ENCODE measurements around the gene TMEM200C.
A peak's percentile ranks its signal among the peaks of the same experiment; 100 is the strongest.
"Not testable (repeated sequence)": the region's sequence is repeated elsewhere in the genome, so short reads cannot be mapped to it uniquely, and the experiment has no call there.

Gene TMEM200C

DNA sequence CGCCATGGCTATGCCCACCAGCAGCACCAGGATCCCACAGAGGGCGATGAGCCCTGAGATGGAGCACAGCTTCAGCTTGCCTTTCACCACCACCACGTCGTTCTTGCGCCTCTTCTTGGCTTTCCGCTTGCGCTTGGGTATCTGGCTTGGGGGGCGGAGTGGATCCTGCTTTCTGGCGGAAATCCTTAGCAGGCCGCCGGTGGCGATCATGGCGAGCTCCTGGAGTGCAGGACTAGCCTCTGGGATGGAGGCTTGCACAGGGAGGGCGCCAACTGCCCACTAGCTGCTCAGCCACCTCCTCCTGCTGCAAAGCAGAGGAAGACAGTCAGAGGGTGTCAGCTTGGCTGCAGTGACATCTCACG lies 3.5 kb downstream of the TMEM200C start:
- no peak for DNase-seq (ENCODE audit: low spot score)

DNA sequence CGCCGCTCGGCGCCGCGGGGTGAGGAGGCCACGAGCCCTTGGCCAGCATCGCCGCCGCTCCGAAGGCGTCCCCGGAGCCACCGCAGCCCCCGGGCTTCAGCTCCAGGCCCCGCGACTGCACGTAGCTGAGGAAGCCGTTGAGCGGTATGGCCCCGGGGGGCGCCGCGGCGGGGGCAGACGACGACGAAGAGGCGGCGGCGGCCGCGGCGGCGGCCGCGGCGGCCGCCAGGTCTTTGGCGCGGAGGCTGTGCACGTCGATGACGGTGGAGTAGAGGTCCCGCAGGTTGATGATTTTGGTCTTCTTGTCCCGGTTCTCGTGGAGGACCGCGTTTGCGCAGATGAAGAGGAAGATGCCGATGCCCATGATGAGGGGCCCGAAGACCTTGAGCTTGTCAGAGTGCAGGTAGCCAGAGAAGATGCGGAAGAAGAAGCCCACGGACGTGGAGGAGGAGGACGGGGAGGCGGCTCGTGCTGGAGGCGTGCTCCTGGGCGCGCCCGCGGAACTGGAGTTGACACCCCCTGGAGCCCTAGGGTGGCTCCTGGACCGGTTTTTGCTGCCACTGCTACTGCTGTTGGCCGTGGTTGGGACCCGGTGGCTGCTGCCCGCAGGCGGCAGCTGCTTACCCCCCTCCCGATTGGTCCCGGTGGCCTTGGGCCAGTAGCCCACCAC lies 4.0 kb downstream of the TMEM200C start:
- DNase-seq (ENCODE audit: low spot score), result no peak

DNA sequence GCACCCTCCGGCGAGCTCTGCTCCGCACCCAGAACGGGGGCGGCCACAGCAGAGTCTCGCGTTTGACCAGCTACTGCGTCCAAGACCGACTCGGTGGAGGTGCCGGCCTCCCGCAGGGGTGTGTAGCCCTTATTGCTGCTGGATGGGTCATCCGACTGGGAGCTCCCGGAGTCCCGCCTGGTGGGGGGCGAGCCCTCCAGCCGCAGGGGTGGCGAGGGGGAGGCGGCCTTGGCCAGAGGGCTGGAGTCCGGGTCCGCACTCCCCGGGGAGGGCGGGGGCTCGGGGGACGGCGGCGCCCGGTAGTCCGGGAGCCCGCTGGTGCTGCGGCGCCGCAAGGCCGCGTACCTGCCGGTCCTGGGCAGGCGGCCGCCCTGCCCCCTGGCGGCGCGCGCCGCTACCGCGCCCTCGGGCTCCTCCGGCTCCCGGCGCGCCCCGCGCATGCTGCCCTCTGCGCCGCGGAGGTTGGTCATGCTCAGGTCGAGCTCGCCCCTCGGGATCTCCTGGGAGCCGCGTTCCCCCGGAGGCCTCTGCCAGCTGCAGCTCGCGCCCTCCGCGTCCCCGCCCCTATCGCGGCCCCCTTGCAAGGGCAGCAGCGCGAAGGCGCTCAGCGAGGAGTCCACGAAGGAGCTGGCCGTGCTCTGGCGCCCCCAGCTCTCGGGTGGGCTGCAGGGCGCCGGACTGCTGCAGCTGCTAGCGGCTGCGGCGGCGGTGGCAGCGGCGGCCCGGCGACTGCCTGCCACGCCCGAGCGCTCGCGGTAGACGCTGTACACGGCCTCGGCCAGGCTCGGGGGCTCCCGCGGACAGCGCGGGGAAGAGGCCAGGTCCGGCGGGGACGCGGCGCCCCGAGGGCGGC lies 4.8 kb downstream of the TMEM200C start:
- DNase-seq (ENCODE audit: low spot score), result no peak

DNA sequence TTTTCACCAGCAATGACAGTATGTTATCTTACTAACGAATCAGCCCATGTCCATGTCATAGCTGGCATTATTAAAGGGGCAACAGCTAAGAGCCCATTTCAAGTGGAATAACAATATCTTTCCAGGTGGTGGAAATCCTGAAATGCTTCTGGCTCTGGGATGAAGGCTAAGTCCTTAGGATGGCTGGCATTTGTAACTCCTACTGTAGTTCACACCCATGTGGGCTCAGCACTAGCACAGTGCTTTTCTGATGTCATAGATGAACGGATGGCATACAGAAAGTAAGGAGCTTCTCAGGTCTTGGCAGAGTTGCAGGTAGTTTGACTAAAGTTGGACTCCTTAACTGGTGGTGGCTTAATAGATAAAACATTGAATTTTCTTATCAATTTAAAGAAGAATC lies 10.0 kb downstream of the TMEM200C start:
- DNase-seq (ENCODE audit: low spot score), result no peak

DNA sequence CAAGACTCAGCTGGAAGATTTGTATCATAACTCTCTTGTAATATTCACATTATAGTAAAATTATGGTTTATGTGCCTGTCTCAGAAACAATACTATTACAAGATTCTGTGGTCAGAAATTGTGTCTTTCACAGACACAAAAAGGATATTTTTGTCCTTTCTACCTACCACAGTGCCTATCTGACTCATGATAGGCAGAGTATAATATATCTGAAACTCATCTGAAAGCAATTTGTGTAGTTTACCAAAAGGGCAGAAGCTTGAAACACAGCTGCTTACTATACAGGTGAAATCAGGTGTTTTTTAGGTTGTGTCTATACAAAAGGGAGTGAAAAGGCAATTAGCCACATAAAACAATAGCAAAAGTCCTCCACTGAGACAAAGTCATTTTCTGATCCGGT lies 10.9 kb downstream of the TMEM200C start:
- no peak for DNase-seq (ENCODE audit: low spot score)

DNA sequence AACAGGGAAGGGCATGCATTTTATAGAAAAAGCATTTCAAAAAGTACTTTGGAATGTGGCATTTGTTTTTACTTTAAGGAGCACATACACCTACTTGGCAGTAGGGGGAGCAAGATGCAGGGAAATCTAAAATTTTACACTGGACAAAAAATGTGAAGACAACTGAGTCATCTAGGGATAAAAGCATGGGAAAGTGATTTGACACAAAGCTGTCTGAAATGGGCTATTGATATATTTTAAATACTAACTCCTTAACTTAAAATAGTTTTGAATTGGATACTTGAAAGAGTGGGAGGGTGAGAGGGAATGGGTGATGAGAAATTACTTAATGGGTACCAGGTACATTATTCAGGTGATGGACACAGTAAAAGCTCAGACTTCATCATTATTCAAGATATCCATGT lies 15.8 kb downstream of the TMEM200C start:
- DNase-seq (ENCODE audit: low spot score), result peak; percentile 71

DNA sequence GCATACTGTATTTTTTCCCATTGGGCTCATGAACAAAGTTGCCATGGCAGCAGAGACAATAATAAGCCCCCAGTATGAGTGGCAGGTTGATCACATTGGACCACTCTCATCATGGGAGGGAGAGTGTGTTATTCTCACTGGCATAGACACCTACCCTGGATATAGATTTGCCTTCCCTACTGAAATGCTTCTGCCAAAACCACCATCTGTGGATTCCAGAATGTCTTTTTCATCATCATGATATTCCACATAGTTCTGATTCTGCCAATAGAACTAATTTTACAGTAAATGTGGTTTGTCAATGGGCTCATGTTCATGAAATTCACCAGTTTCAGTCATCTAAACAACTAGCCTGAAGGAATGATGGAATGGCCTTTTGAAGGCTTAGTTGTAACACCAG lies 18.4 kb downstream of the TMEM200C start:
- no peak for DNase-seq (ENCODE audit: low spot score)

DNA sequence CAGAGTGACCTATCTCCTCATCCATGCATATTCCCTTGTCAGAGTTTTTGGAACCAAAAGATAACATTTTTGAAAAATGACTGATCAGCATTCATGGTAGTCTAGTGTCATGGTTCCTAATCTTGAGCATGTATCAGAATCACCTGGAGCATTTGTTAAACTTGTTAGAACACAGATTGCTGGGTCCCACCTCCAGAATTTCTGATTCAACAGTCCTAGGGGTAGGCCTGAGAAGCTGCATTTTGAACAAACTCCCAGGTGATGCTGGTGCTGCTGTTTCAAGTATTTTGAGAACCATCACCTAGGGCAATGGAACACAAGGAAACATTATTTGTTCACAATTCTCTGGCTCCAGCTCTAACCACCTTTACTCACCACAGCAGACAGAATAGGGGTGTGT lies 21.0 kb downstream of the TMEM200C start:
- DNase-seq (ENCODE audit: low spot score), result no peak

DNA sequence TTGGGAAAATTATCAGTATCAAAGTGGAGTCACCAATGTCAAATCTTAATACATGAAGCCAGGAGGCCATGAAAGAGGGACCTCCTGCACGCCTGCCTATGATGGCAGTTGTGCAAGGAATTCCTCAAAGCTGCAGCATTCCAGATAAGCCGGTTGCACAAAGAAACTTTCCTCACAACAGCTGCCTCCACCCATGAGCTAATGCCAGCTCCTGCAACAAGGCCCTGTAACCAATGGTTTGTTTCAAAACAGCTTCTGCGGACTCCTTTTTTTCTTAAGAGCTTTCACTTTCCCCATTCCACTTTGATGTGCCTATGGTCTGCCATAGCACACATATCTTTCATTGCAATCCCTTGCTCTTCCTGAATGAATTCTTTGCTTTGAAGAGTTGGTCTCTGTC lies 22.4 kb downstream of the TMEM200C start:
- DNase-seq (ENCODE audit: low spot score), result no peak

DNA sequence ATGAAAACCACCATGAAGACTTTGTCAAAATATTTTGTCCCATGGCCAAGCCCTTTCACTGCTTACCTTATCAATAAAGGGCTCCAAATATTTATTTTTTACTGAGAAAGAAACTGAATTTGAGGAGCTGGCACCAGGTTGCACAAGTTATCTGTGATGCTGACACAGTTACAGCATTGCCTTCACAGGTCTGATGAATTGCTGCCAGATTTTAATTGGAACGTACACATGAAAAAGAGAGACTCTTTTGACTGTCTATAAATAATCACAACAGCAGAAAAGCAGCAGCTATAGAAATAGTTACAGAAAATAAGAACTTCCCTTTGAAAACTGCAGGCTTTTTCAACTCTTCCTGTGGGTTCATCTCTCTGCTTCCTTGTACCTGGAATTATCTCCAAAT lies 23.9 kb downstream of the TMEM200C start:
- no peak for DNase-seq (ENCODE audit: low spot score)

DNA sequence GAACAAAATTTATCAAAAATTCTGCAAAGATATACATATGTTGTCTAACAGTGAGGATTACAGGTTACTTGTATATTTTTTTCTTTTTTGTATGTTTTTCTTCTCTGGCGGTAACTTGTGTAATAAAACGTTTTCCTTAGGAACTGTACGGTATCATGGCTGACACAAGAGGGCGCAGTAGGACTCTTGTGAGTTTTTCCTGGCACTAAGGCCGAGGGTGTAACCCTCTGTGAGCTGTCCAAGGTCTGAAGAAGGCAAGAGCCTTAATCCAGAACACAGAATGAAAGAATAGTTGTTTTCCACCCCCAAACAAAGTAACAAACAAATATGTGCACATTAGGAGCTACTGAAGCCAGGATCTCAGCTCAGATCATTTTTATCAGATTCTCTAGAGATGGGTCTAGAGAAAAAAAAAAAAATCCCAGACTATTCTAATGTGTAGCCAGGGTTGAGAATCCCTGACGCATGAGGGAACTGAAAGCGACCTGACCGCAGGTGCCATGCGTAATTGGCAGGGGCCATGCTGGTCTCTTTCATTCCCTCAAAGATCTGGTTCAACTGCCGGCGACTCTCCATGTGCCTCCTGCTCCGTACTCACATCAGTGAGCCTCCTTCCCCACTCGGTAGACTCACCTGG lies 27.0 kb downstream of the TMEM200C start:
- DNase-seq (ENCODE audit: low spot score), result peak; percentile 84

DNA sequence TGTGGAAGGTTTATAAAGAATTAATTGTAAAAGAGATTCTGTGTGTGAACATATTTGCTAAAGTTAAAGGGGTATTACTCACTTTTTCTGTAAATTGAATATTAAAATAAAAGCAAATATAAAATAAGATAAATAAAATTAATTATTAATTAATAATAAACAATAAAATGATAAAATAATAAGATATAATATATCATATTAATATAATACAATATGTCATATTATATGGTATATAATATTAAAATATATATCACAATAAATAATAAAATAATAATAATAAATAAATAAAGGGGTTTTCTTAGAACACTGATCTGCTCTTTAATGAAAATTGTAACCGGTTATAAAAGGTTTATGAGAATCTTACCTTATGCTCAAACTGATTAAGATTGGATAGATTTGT lies 29.8 kb downstream of the TMEM200C start:
- DNase-seq (ENCODE audit: low spot score), result no peak

DNA sequence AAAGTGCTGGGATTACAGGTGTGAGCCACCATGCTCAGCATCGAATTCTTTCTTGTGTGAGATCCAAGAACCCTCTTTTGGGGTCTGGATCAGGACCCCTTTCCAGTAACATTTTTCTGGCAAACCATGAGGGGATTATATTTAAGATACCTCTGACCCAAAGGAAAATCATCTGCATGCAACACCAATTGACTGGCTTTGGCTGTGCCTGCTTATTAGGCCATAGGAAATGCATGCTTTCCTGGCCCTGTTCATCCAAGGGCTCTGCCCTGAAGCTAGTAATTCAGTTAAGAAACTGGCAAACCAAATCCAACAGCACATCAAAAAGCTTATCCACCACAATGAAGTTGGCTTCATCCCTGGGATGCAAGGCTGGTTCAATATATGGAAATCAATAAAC lies 33.2 kb downstream of the TMEM200C start:
- DNase-seq (ENCODE audit: low spot score), result not testable (repeated sequence)

DNA sequence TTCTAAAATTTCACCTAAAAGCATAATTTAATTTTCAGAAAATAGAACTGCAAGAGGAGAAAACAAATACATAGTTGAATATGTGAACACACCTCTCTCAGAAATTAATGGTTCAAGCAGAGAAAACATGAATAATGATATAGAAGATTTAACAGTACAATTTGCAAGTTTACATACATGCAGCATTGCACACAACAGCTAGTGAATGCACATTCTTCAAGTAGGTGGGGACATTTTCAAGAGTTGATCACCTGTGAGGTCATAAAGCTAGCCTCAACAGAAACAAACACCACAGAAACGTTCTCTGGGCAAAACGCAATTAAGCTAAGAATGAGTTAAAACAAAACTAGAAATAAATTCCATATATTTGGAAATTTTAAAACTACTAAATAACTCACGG lies 38.1 kb downstream of the TMEM200C start:
- no peak for DNase-seq (ENCODE audit: low spot score)

DNA sequence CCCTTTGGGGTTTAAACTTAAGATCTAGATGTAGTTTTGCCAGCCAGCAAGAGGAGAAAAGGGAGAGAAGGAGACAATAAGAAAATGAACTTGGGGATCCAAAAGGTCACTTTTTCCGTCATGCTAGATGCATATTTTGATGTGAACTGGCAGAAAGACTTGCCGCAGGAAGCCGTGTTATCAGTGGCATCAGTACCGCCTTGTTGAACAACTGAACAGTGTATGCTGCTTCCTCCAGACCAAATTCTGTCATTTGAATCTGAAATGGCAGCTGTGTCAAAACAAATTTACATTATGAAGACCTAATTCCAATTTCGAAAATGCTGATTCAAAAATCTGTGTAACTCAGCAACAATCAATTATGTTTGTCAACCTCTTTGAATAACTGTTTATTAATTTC lies 42.1 kb downstream of the TMEM200C start:
- DNase-seq (ENCODE audit: low spot score), result no peak

DNA sequence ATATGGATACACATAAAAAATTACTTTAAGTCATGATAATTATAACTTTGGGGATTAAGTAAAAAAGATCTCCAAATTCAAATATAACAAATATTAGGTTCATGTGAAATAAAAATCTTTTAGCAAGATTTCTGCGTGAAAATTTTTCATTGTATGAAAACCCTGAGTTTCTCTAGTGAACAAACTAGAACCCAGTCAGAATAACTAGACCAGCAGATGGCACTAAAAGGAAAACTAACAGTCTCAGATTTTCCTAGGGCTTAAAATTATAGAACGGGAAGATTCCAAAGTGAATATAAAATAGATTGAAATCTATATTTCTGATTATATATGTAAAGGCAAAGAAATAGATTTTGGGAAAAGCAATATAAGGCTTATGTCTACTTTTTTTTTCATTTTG lies 43.3 kb downstream of the TMEM200C start:
- DNase-seq (ENCODE audit: low spot score), result peak; percentile 8

DNA sequence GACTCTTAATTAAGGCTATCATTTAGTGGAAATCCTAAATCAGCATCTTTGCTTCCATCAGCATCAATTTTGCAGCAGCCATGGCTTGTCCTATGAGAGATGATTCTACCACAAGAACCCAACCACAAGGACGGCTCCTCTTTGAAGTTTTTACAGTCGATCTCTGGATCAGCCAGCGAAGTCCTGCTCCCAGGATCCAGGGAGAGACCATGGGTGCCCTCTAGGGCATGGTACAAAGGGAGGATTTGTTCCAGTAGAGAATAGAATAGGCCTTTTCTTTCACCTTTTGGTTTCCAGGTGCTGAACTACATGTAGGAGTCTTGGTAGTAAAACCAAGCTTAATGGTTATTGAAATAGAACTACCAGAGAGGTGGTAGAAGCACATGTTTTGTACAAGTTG lies 52.7 kb downstream of the TMEM200C start:
- DNase-seq (ENCODE audit: low spot score), result no peak

DNA sequence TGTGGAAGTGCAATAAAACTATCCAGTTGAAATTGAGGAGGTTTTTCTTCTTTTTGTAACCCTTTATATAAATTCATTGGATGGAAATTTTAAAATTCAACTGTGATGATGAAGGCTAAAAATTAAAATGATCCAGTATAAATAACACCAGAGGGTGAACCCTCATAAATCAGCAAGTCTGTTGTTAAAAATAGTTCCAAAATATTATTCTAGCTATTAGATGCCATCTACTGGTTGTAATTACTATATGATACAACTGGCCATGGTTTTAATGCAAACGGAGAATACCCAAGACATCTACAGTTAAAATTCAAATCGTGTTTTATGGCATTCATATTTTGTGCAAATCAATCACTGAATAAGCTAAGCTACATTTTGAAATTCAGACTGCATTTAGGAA lies 53.8 kb downstream of the TMEM200C start:
- DNase-seq (ENCODE audit: low spot score), result peak; percentile 26

DNA sequence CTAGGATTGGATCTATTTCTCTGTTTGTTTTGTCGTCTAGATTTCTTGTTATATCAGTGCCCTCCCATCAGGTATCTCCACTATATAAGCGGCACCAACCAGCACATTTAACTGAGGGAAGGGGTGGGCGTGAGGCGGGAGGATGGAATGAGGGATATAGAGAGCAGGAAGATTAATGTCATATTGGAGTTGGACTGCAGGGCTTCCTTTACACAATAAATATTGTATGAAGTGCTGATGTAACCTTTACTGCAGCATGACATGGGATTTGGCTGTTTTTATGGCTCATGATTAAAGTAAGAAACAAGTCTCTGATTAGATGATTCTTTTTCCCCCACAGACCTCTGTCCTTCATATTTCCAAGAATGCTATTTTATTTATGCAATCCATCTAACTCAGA lies 54.8 kb downstream of the TMEM200C start:
- DNase-seq (ENCODE audit: low spot score), result no peak

DNA sequence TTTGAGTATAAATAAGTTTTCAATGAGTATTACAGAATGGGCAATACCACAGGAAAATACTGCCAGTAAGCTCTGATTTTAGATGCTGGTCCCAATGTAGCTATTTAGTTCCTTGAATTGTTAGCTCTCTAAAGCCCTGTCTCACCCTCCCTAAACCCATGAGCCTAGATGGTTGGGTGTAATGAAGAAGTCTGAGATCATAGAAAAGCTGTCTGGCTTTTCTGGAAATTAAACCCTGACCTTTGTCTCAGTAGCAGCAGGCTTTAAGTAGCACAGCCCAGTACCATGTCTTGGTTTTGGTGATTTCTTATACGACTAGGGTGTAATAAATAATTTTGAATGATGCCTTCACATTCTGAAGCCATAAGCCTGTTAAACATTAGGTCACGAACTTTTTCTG lies 55.3 kb downstream of the TMEM200C start:
- DNase-seq (ENCODE audit: low spot score), result no peak

DNA sequence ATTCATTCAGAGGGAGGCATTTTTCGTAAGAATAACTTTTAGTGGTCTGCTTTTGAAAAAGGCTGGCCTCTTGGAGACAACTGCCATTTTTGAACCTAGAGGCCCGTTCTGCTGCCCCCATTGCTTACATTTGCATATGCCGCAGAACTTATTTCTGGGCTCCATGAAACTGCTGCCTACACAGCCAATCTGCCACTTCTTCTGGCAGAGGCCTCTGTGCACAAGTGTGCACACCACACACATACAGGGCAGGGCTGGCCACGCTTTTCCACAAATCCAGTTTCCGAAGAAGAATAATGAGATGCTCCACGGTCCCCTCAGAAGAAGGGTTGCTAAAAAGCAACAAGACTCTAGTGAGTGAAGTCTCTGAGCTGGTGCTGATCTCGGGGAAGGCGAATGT lies 56.2 kb downstream of the TMEM200C start:
- no peak for DNase-seq (ENCODE audit: low spot score)
